ENCODE results near the gene SLC4A8.

Gene SLC4A8

GRCh38 chr12:51530208-51530607 is 105.6 kb downstream of the SLC4A8 start:
- no peak for DNase-seq (ENCODE audit: low read depth)
- TF ChIP-seq CTCF (IDR thresholded peaks at IDR 0.05; ENCODE audit: low read depth, low read length, missing control alignments), result no peak
- in situ Hi-C loops (cut with HindIII; ENCODE audit: low sequenced_read_pairs), result no loop called here
- no peak overlapping the region for H3K4me3 ChIP-seq (ENCODE audit: low read depth, low read length)

GRCh38 chr12:51531284-51531977 is 106.8 kb downstream of the SLC4A8 start:
- in situ Hi-C loops (cut with HindIII; ENCODE audit: low sequenced_read_pairs), result no loop called here
- TF ChIP-seq CTCF (IDR thresholded peaks at IDR 0.05; ENCODE audit: low read depth, low read length, missing control alignments), result no peak
- H3K4me3 ChIP-seq (ENCODE audit: low read depth, low read length), result no peak overlapping the region
- no peak for DNase-seq (ENCODE audit: low read depth)

GRCh38 chr12:51531978-51532497 is 107.4 kb downstream of the SLC4A8 start:
- DNase-seq (ENCODE audit: low read depth), result peak; percentile 52
- TF ChIP-seq CTCF (IDR thresholded peaks at IDR 0.05; ENCODE audit: low read depth, low read length, missing control alignments), result peak; percentile 92
- in situ Hi-C loops (cut with HindIII; ENCODE audit: low sequenced_read_pairs), result no loop called here
- no peak overlapping the region for H3K4me3 ChIP-seq (ENCODE audit: low read depth, low read length)

GRCh38 chr12:51533799-51534198 is 109.2 kb downstream of the SLC4A8 start:
- H3K4me3 ChIP-seq (ENCODE audit: low read depth, low read length), result no peak overlapping the region
- no peak for DNase-seq (ENCODE audit: low read depth)
- peak; percentile 22 for TF ChIP-seq CTCF (IDR thresholded peaks at IDR 0.05; ENCODE audit: low read depth, low read length, missing control alignments)
- in situ Hi-C loops (cut with HindIII; ENCODE audit: low sequenced_read_pairs), result no loop called here

GRCh38 chr12:51534216-51535074 is 109.8 kb downstream of the SLC4A8 start:
- in situ Hi-C loops (cut with HindIII; ENCODE audit: low sequenced_read_pairs), result no loop called here
- DNase-seq (ENCODE audit: low read depth), result no peak
- no peak for TF ChIP-seq CTCF (IDR thresholded peaks at IDR 0.05; ENCODE audit: low read depth, low read length, missing control alignments)
- no peak overlapping the region for H3K4me3 ChIP-seq (ENCODE audit: low read depth, low read length)

DNA sequence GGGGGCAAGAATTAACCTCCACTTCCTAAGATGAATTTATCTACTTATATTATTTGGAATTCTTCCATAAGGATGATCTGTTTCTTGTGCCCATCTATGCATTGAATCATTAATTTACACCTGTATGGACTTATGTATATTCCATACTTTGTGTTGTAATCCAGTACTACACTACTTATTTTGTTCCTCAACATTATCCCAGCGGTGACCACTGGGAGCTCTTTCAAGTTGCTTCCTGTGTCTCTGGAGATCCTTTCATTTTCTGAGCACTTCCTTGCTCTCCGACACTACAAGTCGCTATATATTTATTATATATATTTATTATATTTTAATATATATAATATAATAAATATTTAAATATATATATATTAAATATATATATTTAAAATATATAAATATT is 111.5 kb downstream of the SLC4A8 start:
- in situ Hi-C loops (cut with HindIII; ENCODE audit: low sequenced_read_pairs), result no loop called here
- peak; percentile 20 for TF ChIP-seq CTCF (IDR thresholded peaks at IDR 0.05; ENCODE audit: low read depth, low read length, missing control alignments)
- no peak overlapping the region for H3K4me3 ChIP-seq (ENCODE audit: low read depth, low read length)

More for the DNA sequence above, 111.5 kb downstream of the SLC4A8 start:
- no peak for DNase-seq (ENCODE audit: low read depth)
